Measurements from ENCODE around the gene SSMEM1. TPM values are rescaled to one million over a fixed set of nuclear protein-coding genes. Genes with fewer than 3 reads are reported as not detected.

The SSMEM1 gene
- total and polyA plus RNA-seq, 9 of the 15 experiments (the other 6 are each of a cell fraction or from before 2014, with no cell fraction given) = 0.10 to 0.28 (median 0.18) TPM; not detected in 4

DNA sequence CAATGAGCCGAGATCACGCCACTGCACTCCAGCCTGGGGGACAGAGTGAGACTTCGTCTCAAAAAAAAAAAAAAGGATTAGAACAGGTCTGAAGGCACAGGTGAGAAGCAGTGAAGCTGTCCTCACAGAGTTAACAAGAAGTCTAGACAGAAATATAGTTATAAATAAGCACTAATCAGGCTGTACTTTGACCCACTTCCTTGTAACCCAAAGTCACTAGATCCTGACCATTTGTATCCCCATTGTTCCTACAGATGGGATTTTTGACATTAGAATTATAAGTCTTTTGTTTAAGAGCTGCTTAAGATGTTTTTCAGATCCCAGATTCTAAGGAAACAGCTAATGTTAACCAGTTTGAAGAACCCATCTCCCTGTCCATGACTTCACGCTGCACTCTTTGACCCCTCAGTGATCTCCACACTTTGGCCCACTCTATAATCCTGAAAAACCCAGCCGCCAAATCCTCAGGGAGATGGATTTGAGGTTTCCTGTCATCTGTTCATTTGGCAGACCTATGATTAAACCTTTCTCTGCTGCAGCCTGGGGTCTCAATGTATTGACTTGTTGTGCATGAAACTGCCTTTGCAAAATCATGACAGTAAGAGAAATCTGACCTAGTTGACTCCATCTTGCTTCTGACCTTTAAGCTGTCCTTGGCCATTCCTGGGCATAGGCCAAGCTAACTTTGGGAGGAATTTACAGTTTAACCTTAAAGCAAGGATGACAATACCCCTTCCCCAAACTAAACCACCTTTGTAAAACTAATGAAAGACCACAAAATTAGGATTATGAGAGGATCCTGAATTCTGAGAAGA, 11.4 kb downstream of the SSMEM1 start (continued):
- TF ChIP-seq, protein P1, sequence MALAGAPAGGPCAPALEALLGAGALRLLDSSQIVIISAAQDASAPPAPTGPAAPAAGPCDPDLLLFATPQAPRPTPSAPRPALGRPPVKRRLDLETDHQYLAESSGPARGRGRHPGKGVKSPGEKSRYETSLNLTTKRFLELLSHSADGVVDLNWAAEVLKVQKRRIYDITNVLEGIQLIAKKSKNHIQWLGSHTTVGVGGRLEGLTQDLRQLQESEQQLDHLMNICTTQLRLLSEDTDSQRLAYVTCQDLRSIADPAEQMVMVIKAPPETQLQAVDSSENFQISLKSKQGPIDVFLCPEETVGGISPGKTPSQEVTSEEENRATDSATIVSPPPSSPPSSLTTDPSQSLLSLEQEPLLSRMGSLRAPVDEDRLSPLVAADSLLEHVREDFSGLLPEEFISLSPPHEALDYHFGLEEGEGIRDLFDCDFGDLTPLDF (CRISPR knock-in tag; IDR thresholded peaks at IDR 0.05) = no peak
- no peak for TF ChIP-seq SREBF2 (CRISPR knock-in tag; IDR thresholded peaks at IDR 0.05)
- TF ChIP-seq ZNF12 (CRISPR knock-in tag; IDR thresholded peaks at IDR 0.05) = no peak
- TF ChIP-seq, protein P2, sequence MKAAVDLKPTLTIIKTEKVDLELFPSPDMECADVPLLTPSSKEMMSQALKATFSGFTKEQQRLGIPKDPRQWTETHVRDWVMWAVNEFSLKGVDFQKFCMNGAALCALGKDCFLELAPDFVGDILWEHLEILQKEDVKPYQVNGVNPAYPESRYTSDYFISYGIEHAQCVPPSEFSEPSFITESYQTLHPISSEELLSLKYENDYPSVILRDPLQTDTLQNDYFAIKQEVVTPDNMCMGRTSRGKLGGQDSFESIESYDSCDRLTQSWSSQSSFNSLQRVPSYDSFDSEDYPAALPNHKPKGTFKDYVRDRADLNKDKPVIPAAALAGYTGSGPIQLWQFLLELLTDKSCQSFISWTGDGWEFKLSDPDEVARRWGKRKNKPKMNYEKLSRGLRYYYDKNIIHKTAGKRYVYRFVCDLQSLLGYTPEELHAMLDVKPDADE (conservative IDR thresholded peaks at IDR 0.05; ENCODE audit: control insufficient read depth, low read depth, low read length) = no peak
- TF ChIP-seq, protein P3, sequence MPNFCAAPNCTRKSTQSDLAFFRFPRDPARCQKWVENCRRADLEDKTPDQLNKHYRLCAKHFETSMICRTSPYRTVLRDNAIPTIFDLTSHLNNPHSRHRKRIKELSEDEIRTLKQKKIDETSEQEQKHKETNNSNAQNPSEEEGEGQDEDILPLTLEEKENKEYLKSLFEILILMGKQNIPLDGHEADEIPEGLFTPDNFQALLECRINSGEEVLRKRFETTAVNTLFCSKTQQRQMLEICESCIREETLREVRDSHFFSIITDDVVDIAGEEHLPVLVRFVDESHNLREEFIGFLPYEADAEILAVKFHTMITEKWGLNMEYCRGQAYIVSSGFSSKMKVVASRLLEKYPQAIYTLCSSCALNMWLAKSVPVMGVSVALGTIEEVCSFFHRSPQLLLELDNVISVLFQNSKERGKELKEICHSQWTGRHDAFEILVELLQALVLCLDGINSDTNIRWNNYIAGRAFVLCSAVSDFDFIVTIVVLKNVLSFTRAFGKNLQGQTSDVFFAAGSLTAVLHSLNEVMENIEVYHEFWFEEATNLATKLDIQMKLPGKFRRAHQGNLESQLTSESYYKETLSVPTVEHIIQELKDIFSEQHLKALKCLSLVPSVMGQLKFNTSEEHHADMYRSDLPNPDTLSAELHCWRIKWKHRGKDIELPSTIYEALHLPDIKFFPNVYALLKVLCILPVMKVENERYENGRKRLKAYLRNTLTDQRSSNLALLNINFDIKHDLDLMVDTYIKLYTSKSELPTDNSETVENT (CRISPR knock-in tag; IDR thresholded peaks at IDR 0.05) = no peak
- no peak for TF ChIP-seq BRF1 (IDR thresholded peaks at IDR 0.05; ENCODE audit: borderline replicate concordance, extremely low read depth, insufficient read length)
- no peak for TF ChIP-seq KDM5B (IDR thresholded peaks at IDR 0.05; ENCODE audit: insufficient replicate concordance, low read depth, low read length)
- TF ChIP-seq ZNF134 (CRISPR knock-in tag; conservative IDR thresholded peaks at IDR 0.05) = no peak
- TF ChIP-seq RBM25 (IDR thresholded peaks at IDR 0.05; ENCODE audit: low read depth, low read length, severe bottlenecking) = no peak
- TF ChIP-seq NELFE (IDR thresholded peaks at IDR 0.05; ENCODE audit: insufficient read depth, insufficient read length) = no peak
- no peak for TF ChIP-seq BACH1 (tag; IDR thresholded peaks at IDR 0.05)
- TF ChIP-seq DDX20 (tag; IDR thresholded peaks at IDR 0.05; ENCODE audit: low read depth) = no peak
- no peak for TF ChIP-seq LEF1 (IDR thresholded peaks at IDR 0.05)
- TF ChIP-seq MIER1 (IDR thresholded peaks at IDR 0.05; ENCODE audit: low read depth) = no peak
- TF ChIP-seq NR2C1 (IDR thresholded peaks at IDR 0.05) = no peak
- TF ChIP-seq NR2C1 (tag; IDR thresholded peaks at IDR 0.05) = peak; percentile 41; the same call in 1 of the 2 replicates
- no peak for TF ChIP-seq EHMT2 (IDR thresholded peaks at IDR 0.05)
- TF ChIP-seq RBM17 (IDR thresholded peaks at IDR 0.05; ENCODE audit: borderline replicate concordance, low read depth, low read length) = no peak
- no peak for TF ChIP-seq ZNF197 (CRISPR knock-in tag; IDR thresholded peaks at IDR 0.05; ENCODE audit: low read depth)
- no peak for TF ChIP-seq SUPT5H (IDR thresholded peaks at IDR 0.05)
- TF ChIP-seq NFXL1 (CRISPR knock-in tag; IDR thresholded peaks at IDR 0.05) = no peak
- TF ChIP-seq NR4A1 (CRISPR knock-in tag; IDR thresholded peaks at IDR 0.05) = no peak
- peak; percentile 69; the same call in 1 of the 2 replicates for TF ChIP-seq NR4A1 (tag; IDR thresholded peaks at IDR 0.05)
- TF ChIP-seq CBX1 (IDR thresholded peaks at IDR 0.05; ENCODE audit: low read depth) = no peak
- no peak; the same call in 1 of the 2 replicates for TF ChIP-seq TAF7 (tag; IDR thresholded peaks at IDR 0.05)
- TF ChIP-seq FUS (optimal IDR thresholded peaks at IDR 0.05; ENCODE audit: low read depth, low read length) = no peak
- no peak for TF ChIP-seq CBFA2T2 (conservative IDR thresholded peaks at IDR 0.05)
